Body of pancreas (tissue), 4 donors: ENCODE data around the gene ARID1B. TPM values are rescaled to one million over a fixed set of nuclear protein-coding genes. Genes with fewer than 3 reads are reported as not detected.

Experiments
- ATAC-seq: fragments of 150-250 bp; one replicate; pipeline ENCODE4 v1.9.1; 2016
- DNase-seq, 4 donors: peaks; one replicate each; pipeline ENCODE4 v3.0.0-alpha.2; 2019
- H3K27ac ChIP-seq, 4 donors: fragments of 200-600 bp; sonication (generic); 1 replicate in 3 of 4; 2 replicates in 1 of 4; pipeline versions ENCODE4 v1.5.1 to v1.6.1; 2016 to 2019; ENCODE audit warnings: mild to moderate bottlenecking in 1 of 4, mixed read lengths in 1 of 4, moderate library complexity in 1 of 4
- H3K27me3 ChIP-seq, 2 donors: fragments of 200-600 bp; sonication (generic); one replicate each; pipeline ENCODE4 v1.6.0; 2016; ENCODE audit warnings: mild to moderate bottlenecking in 1 of 2
- H3K36me3 ChIP-seq, 2 donors: fragments of 200-600 bp; sonication (generic); replicated peaks in 1 of 2; 2 replicates each; pipeline ENCODE4 v1.5.1; 2016; ENCODE audit warnings: low read depth in 2 of 2; ENCODE audit not compliant: insufficient read depth in 1 of 2
- H3K4me1 ChIP-seq: fragments of 200-600 bp; sonication (generic); one replicate; pipeline ENCODE4 v1.6.0; 2016
- H3K4me3 ChIP-seq, 2 donors: fragments of 200-600 bp; sonication (generic); 1 replicate in 1 of 2; 2 replicates in 1 of 2; pipeline ENCODE4 v1.5.1; 2016 to 2019
- H3K9me3 ChIP-seq, 3 donors: fragments of 200-600 bp; sonication (generic); 1 replicate in 2 of 3; 2 replicates in 1 of 3; pipeline ENCODE4 v1.5.1; 2016
- POLR2A ChIP-seq, 3 donors: fragments of 450-650 bp; IDR thresholded peaks; one replicate each; pipeline ENCODE4 v1.6.1; 2016; ENCODE audit warnings: antibody characterized with exemption in 3 of 3, mild to moderate bottlenecking in 2 of 3
- WGBS, 2 donors: methylation state at CpG; one replicate each; pipeline ENCODE4 v1.1.5; 2017; 5-methylcytosine and 5-hydroxymethylcytosine counted together
- intact Hi-C: fragments of 100-400 bp; cut with DNase I; formaldehyde crosslinking; loops from one replicate; pipeline ENCODE4 v1.15.1; 2023
- total RNA-seq, 2 donors: library from RNA; depleted of rRNA; stranded (reverse); fragments of >200 nt; gene quantifications; one replicate each; pipeline ENCODE4 v1.1.0, GENCODE V29; 2016
- TF ChIP-seq, protein P1 (sequence below), 7 experiments: fragments of 450-650 bp in 4 of 7; fragments of 200-600 bp in 3 of 7; sonication (generic) in 3 of 7; IDR thresholded peaks; one replicate each; pipeline ENCODE4 v1.5.1; 2016 to 2019; ENCODE audit warnings: antibody characterized with exemption in 7 of 7

Gene ARID1B
- total RNA-seq, 2 donors from 2014 or later: 71.5 to 85.1 TPM

DNA sequence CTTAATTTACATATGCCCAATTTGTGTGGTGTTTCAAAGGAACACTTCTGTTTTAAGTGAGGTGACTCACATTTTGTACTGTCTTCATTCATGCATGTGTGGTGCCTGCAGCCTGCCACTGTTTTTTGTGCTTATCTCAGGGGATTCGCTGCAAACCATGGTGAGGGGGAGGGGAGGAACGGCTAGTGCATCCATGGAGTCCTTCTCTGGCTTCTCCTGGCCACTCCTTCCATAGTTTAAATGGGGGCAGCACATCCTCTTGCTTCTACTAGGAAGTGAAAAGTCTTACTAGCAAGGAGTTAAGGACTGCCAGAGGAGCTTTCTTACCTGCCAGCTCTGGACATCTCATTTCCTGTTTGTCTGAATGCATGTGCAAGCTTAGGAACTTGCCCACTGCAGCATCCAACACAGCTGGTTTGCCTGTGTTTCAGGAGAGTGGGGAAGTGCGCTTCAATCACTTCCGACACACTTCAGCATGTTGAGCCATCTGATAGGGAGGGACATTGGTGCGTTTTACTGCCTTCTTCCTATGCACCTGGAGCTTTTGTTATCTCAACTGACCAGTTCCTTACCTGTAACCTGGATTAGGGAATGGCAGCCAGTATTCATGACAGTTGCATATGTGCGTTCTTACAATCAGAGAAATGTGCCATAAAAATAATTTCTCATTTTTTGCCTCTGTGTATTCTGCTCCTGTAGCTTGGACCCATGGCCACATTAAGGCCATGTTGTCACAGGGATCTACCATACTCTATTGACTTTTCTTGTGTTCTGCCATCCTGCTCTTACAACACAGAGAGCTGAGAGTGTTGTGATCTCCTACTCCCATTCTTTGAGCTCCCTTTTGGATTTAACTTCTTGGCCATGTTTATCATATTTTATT, 211.3 kb downstream of the ARID1B start:
- no peaks in the 10 kb centered on the region for H3K36me3 ChIP-seq
- DNase-seq (no peak), ATAC-seq (no peak)
- H3K27me3 ChIP-seq: no peaks in the 10 kb centered on the region
- H3K4me3 ChIP-seq: no peak overlapping the region
- intact Hi-C loops: no loop called here
- peaks cover 32% of the 10 kb centered on the region for H3K4me1 ChIP-seq
- TF ChIP-seq, protein P1, sequence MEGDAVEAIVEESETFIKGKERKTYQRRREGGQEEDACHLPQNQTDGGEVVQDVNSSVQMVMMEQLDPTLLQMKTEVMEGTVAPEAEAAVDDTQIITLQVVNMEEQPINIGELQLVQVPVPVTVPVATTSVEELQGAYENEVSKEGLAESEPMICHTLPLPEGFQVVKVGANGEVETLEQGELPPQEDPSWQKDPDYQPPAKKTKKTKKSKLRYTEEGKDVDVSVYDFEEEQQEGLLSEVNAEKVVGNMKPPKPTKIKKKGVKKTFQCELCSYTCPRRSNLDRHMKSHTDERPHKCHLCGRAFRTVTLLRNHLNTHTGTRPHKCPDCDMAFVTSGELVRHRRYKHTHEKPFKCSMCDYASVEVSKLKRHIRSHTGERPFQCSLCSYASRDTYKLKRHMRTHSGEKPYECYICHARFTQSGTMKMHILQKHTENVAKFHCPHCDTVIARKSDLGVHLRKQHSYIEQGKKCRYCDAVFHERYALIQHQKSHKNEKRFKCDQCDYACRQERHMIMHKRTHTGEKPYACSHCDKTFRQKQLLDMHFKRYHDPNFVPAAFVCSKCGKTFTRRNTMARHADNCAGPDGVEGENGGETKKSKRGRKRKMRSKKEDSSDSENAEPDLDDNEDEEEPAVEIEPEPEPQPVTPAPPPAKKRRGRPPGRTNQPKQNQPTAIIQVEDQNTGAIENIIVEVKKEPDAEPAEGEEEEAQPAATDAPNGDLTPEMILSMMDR (IDR thresholded peaks at IDR 0.05): no peak
- no peak for TF ChIP-seq POLR2A (IDR thresholded peaks at IDR 0.05)
- 49 to 59% methylated on average over 6 of the region's 6 CpGs for WGBS, 2 donors
- no peak overlapping the region for H3K27ac ChIP-seq
- H3K9me3 ChIP-seq: no peaks in the 10 kb centered on the region

GRCh38 chr6:156989159-156989806, 212.1 kb downstream of the ARID1B start:
- WGBS, 2 donors: 80 to 81% methylated on average over 8 of the region's 8 CpGs

DNA sequence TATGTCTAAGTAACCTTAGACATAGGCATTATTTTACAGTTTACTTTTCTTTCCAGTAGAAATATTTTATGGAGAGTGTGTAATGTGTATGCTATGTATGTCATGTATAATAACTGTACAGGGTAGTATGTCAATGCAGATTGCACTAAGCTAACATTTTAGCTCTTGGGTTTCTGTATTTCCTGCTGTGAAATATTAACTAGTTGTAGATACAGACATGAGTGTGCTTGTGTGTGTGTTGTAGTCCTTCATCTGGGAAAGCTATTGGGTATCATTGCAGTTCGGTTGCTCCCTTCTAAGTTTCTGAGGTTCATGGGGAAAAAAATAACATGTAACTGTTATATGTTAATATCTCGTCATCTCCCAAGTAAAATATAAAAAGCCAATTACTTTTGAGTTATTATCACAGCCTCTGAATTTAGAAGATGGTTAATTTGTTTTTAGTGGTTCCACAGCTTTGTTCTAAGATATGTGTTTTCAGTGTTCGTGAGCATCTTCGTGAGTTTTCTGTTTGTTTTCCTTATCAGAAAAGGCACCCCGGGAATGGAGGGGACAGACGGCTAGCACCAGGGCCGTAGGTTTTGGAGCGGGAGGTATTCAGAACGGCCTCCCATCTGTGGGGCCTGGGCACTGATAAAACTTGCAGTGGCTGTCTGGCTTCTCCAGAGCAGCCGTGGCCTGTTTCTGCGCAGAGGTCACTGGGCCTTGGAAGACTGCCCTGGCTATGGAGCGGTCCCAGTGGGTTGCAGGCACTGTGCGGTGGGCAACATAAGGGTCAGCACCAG, 215.0 kb downstream of the ARID1B start:
- Histone ChIP-seq H3K4me3 (no peak overlapping the region), H3K27me3 (no peaks in the 10 kb centered on the region), H3K9me3 (no peaks in the 10 kb centered on the region), H3K4me1 (peaks cover 33% of the 10 kb centered on the region), H3K27ac (peak overlapping the region in 2 of 4 donors; percentile 27 to 61), H3K36me3 (no peaks in the 10 kb centered on the region)
- no peak for TF ChIP-seq POLR2A (IDR thresholded peaks at IDR 0.05)
- TF ChIP-seq, protein P1 (IDR thresholded peaks at IDR 0.05): no peak
- intact Hi-C loops: no loop called here
- ATAC-seq (no peak), DNase-seq (peak in 1 of 4 donors; percentile 17)
- 12 to 21% methylated on average over 13 of the region's 13 CpGs for WGBS, 2 donors

More at GRCh38 chr6:156989159-156989806, 212.1 kb downstream of the ARID1B start:
- H3K27me3 ChIP-seq: no peaks in the 10 kb centered on the region
- no peaks in the 10 kb centered on the region for H3K36me3 ChIP-seq
- TF ChIP-seq, protein P1 (IDR thresholded peaks at IDR 0.05): no peak
- TF ChIP-seq POLR2A (IDR thresholded peaks at IDR 0.05): no peak
- intact Hi-C loops: no loop called here
- no peak overlapping the region for H3K4me3 ChIP-seq
- no peak overlapping the region for H3K27ac ChIP-seq
- no peaks in the 10 kb centered on the region for H3K9me3 ChIP-seq
- no peak for DNase-seq
- ATAC-seq: no peak
- peaks cover 29% of the 10 kb centered on the region for H3K4me1 ChIP-seq

GRCh38 chr6:156993713-156994112, 216.5 kb downstream of the ARID1B start:
- H3K4me1 ChIP-seq: peaks cover 26% of the 10 kb centered on the region
- WGBS, 2 donors: 87 to 88% methylated on average over 2 of the region's 2 CpGs
- H3K36me3 ChIP-seq: no peaks in the 10 kb centered on the region
- no peaks in the 10 kb centered on the region for H3K9me3 ChIP-seq
- peak overlapping the region in 3 of 4 donors; percentile 51 to 72 (median 62) for H3K27ac ChIP-seq
- H3K4me3 ChIP-seq: no peak overlapping the region
- TF ChIP-seq, protein P1 (IDR thresholded peaks at IDR 0.05): no peak
- no peak for TF ChIP-seq POLR2A (IDR thresholded peaks at IDR 0.05)
- no peaks in the 10 kb centered on the region for H3K27me3 ChIP-seq
- DNase-seq (no peak), ATAC-seq (no peak)
- intact Hi-C loops: no loop called here
